NOMO-1 treated with DMSO at 0.1 percent for 48 hours (cell line): ENCODE results near the gene AKIRIN2.
"Not testable (repeated sequence)": the region's sequence is repeated elsewhere in the genome, so short reads cannot be mapped to it uniquely, and the experiment has no call there.

ENCODE experiments used
- DNase-seq: peaks from one replicate; lab custom pipeline; 2025; ENCODE audit not compliant: unreplicated experiment; lab: John Stamatoyannopoulos, UW

AKIRIN2 gene

DNA sequence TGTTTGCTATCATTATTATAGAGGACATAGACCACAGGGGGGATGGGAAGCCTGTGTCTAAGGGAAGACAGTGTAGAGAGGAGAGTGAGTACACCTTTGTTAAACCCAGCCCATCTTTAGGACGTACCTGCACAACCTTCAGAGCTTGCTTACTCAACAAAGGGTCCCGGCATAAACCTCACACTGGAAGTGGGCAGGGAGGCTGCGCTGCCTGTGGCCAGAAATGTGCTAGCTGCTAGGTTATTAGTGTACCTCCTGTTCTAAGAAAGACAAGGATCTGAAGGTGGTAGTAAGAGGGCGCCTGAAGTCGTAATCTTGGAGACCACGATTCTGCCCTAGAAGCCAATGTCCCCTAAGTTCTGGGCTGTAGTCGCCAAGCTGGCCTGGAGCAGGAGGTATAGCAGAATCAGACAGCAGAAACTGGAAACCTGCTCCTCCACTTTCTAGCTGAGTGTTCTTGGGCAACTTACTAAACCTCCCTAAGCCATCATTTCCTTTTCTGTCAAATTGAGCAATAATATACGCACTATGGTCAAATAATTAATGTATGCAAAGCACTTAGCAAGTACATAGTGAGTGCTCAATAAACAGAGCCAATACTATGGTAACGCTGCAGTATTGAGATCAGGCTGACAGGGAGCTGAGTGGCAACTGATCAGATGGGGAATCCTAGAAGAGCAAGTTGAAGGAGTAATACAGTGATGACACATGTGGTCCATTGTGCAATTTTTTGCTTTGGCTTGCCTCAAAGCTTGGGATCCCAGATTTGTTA is 16.8 kb upstream of the AKIRIN2 start:
- peak; percentile 78 for DNase-seq

DNA sequence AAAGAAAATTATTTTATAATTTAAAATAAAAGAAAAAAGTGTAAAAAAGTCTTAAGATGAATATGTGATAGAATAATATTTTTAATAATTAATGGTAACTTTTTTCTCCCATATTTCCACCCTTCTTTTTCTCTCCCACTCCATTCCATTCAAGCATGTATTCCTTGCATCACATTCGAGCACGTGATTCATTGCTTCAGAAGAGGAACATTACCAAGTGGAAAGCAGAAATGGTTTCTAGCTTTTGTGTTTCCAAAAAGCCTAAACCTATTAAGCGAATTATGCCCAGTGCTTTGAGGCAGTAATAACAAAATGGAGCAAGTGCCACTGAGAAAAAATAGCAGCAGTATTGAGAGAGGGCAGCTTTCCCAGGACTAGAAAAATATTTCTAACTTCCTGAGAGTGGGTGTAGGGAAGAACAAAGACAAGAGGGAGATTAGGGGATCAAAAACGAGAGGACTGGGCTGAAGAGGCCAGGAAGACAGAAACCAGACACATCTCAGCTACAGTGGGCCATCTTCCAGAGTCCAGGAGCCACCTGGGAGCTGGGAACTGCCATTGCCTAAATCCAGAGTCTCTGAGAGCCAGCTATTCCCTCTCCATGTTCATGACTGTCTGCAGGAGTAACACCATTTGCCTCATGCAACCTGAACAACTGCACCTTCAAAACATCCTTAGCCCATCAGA is 15.0 kb upstream of the AKIRIN2 start:
- peak; percentile 81 for DNase-seq

DNA sequence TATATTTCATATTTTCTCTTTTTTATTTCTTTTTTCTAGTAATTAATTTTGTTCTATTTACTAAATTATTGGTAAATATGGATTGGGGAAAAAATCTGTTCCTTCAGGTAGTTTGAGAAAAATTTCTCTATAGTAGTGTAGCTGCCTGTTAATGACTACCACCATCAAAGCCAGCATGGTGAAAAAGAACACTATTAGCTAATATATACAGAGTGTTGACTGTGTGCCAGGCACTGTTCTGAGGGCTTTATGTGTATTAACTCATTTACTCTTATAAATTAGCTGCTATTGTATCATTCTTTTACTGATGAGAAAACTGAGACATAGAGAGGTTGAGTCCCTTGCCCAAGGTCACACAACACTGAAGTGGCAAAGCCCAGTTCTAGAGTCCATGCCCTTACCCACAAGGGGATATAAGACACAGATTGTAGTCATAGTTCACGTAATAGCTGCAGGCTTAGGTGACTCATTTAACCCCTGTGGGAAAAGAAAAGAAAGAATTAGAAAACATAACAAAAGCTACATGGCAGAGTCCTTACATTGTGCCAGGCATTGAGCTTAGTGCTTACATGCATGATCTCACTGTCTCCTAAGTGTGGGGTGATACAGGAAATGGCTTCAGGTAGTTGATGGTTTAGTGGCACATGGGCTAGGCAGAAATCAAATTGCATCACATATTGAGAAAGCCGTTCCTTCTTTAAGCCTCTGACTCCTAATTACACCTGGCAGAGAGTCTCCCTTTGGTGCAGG is 12.2 kb upstream of the AKIRIN2 start:
- peak; percentile 50 for DNase-seq

DNA sequence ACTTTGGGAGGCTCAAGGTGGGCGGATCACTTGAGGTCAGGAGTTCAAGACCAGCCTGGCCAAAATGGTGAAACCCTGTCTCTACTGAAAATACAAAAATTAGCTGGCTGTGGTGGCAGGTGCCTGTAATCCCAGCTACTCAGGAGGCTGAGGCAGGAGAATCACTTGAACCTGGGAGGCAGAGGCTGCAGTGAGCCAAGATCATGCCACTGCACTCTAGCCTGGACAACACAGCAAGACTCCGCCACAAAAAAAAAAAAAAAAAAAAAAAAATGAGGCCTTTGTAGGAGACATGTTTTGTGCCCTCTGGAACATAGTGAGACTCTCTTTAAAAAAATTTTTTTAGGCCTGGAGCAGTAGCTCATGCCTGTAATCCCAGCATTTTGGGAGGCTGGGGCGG is 10.7 kb upstream of the AKIRIN2 start:
- DNase-seq = not testable (repeated sequence)

DNA sequence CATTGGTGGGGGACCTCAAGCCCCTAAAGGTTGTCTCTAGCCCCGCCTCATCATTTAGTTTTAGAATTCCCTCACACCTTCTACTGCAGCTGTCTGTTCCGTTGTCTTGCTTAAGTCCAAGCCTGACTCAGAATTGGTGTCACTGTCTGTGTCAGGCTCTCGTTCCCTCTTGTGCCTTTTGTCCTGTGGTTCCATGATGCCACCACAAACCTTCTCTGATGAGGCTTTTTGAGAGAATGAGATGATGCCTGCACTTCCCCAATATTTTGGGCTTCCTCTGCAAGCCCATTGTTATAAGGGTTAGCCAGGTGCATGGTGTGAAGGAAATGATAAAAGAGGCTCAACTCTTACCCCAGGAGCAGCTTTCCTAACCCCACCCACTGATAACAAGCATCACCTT is 8.1 kb upstream of the AKIRIN2 start:
- peak; percentile 25 for DNase-seq

DNA sequence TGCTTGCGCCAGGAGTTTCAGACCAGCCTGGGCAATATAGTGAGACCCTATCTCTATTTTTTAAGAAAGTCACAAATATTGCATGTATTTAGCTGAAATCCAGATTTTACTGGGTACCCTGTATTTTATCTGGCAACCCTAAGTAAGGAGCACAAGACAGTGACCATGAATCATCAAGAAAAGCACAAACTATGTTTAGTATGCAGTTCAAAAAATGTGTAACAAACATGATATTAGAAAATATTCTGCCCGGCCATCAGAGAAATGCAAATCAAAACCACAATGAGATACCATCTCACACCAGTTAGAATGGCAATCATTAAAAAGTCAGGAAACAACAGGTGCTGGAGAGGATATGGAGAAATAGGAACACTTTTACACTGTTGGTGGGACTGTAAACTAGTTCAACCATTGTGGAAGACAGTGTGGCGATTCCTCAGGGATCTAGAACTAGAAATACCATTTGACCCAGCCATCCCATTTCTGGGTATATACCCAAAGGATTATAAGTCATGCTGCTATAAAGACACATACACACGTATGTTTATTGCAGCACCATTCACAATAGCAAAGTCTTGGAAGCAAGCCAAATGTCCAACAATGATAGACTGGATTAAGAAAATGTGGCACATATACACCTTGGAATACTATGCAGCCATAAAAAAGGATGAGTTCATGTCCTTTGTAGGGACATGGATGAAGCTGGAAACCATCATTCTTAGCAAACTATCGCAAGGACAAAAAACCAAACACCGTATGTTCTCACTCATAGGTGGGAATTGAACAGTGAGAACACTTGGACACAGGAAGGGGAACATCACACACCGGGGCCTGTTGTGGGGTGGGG is 6.8 kb upstream of the AKIRIN2 start:
- DNase-seq = not testable (repeated sequence)

DNA sequence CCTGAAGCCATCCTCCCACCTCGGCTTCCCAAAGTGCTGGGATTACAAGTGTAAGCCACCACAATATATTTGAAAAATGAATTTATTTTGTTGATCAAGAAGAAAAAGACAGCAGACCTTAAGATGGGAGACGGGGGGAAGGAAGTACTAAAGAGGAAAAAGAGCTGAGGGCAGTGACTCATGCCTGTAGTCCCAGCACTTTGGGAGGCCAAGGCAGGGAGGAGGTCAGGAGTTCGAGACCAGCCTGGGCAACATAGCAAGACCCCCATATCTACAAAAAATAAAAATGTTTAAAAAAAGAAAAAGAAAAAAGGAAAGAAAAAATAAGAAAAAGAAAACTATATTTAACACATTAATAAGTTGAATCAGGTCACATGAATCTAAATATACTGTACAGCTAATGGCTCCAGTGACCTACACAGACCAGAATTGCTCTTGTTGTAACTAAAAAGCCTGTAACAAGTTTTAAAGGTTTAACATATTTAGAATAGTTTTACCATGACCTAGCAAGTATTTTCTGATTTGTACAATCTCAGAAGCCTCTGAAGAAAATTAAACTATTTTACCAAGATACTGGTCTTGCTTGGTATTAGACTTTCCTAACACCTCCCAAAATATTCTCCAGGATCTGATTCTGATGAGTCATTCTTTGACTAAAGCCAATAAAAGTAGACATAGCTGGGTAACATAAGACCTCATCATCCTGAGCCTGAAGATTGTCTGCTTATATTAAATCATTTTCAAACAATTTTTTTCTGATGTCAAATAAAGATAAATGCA is 4.3 kb upstream of the AKIRIN2 start:
- DNase-seq = no peak

DNA sequence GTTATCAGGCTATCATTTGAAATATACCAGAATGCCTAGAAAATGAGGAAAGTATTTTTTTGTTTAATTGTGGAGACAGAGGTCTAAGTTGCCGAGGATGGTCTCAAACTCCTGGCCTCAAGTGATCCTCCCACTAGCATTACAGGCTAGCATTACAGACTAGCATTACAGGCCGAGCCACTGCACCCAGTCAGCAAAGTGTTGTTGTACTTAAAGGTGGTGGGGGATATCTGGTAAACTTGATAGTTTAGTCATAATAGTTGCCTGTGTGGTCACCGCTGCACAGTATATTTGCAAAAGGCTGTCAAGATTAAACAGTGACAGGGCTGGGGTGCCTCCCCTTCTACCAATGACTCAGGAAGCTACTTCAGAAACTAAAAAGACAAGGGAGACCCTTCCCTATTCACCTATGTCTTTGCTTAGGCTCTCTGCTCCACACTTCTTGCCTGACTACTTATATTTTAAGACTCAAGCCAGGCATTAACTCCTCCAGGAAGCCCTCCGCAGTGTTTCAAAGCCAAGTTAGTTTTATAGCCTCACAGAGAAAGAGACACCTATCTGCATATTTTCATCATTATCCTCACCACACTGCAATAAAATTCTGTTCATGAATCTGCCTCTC is 3.1 kb upstream of the AKIRIN2 start:
- no peak for DNase-seq

DNA sequence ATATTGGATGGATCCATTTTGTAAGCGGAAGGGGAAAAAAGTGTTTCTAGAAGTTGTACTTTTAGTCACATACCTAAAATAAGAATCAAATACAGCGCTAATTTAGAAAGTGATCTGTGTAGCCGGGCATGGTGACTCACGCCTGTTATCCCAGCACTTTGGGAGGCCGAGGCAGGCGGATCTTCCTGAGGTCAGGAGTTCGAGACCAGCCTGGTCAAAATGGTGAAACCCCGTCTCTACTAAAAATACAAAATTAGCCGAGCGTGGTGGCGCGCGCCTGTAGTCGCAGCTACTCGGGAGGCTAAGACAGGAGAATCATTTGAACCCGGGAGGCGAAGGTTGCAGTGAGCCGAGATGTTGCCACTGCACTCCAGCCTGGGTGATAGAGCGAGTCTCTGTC is 1.0 kb upstream of the AKIRIN2 start:
- not testable (repeated sequence) for DNase-seq

DNA sequence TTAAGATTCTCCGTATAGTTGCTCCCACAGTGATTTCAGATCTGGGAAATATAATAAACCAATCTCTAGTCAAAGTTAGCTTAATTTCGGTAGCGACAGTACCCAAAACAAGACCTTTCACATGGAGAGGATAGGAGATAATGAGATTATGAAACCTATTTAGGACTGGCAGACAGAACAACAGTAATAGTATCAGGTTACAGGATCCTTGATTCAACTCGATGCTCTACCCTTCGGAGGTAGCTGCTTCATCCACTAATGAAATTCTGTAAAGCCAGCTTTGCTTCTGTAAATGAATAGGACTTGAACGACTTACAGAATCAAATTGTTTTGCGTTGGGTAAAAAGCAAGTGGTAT is 534 bp upstream of the AKIRIN2 start:
- DNase-seq = peak; percentile 83

DNA sequence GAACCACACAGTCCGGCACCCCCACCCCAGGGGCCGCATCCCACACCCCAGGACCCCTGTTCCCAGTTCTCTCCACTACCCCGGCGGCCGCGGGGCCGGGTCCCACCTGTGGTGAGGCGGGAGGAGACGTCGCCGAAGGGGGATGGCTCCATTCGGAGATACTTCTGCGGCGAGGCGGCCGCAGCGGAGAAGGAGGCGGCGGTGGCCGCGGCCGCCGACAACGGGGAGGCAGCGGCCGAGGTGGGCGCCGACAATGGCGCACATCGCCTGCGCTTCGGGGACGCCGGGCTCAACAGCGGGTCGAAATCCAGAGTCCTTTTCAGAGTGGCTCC is 723 bp downstream of the AKIRIN2 start:
- no peak for DNase-seq

DNA sequence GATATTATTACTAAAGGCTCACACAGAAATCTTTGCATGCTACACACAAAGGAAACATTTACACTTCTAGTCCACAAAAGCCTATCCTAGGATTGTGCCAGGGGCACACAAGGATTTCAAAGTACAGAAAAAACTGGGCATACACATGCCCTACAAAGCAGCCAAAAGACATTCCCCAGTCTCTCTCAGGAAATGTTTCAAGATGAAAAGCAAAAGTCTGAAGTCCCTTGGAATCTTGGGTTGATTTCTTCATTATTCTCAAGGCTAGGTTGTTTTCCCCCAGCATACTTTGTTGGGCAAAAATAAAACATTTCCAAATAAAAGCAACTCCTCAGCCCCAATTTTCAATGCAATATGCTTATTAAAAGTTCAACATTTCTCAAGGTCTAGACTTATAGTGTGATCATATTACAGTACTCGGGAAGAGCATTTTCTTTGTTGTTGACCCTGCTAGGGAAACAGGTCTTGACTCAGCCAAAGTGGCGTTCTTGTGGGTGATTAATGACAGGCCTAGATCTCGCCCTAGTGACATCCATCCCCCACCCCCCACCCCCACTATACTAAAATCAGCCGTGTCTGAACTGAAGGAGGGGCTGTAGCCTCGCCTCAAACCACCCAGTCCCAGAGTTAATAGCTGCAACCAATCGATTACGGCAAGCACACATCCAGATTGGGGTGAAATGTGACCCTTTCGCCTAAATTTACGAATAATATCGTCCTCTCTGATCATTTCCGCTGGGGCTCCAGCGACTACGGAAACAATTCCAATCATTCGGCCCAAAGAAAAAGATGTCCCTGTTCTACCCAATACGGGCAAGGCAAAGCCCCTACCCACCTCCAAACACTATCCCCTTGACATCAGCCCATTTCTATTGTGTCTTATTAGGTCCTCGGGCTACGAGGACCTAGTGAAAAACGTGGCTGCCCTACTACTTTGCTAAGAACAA is 1.4 kb downstream of the AKIRIN2 start:
- peak; percentile 66 for DNase-seq

DNA sequence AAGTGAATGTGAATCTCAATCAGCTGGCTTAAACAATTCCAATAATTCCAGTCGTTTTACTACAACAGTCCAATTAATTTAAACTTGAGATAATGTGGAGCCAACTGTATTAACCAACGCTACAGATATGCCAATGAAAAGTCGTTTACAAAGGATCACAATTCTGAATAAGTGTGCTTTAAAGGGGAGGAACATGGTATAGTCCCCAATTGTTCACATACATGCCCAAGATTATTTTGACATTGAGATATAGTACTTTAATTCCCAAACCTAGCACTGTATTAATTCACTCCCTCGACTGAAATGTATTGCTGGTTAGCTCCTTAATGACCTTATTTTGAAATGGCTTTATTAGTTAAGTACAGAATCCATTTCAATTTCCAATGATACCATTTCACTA is 2.5 kb downstream of the AKIRIN2 start:
- no peak for DNase-seq

DNA sequence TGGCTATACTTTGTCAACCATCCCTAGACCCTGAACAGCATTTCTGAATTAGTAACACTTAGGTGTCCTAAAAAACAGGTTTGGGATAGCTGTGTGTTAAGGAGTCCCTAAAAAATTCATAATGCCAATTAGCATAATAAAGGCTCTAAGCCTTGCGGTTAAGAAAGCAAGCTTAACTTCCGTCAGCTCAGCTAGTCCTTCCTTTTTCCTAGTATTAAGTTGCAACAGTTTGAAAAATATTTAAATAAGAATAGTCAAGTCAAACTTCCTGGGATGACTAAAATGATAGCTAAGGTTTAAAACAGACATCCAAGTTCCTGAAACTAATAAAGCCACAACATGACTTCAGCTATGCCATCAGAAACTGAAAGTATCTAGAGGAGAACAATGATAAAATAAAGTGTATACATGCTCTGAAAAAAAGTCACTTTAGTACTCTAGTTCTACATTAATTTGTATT is 3.5 kb downstream of the AKIRIN2 start:
- DNase-seq = peak; percentile 64

DNA sequence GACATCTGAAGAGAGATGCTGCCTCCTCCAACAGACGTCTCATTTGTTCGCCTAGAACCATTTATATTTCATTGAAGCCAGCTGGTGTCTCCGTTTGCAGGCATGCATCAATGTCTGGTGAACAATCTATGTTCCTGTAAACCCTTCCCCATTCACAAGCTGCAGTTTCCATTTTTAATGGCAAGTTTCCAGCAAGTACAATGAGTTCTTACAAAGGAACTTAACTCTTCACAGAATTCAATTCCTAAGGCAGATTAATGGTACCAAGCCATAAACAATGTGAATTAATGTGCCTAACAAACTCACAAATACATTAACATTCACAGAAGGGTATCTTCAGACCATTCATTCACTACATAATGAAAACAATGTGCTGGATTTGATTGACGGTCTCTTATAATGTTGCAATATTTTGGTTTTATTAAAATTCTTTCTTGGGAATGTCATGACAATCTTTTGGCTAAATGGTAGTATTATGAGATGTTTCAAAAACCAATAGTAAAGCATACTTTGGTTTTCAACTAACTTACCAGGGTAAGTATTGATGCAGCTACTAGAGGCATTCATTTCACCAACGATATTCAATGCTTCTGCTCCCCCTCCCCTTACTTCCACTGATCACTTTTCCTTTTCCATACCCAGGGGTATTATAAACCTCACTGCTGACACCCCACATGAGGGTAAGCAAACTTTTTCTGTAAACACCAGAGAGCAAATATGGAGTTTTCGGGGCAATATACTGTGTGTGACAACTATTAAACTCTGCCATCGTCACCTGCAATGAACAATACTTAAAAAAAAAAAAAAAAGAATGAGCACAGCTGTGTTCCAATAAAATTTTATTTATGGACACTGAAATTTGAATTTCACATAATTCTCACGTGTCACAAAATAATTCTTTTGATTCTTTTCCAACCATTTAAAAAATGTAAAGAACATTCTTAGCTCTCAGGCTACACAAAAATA is 4.2 kb downstream of the AKIRIN2 start:
- no peak for DNase-seq

DNA sequence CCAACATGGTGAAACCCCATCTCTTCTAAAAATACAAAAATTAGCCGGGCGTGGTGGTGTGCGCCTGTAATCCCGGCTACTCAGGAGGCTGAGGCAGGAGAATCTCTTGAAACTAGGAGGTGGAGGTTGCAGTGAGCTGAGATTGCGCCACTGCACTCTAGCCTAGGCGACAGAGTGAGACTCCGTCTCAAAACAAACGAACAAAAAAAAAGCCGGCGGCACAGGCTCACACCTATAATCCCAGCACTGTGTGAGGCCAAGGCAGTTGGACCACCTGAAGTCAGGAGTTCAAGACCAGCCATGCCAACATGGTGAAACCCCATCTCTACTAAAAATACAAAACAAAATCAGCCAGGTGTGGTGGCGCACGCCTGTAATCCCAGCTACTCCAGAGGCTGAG is 5.2 kb downstream of the AKIRIN2 start:
- DNase-seq = not testable (repeated sequence)

DNA sequence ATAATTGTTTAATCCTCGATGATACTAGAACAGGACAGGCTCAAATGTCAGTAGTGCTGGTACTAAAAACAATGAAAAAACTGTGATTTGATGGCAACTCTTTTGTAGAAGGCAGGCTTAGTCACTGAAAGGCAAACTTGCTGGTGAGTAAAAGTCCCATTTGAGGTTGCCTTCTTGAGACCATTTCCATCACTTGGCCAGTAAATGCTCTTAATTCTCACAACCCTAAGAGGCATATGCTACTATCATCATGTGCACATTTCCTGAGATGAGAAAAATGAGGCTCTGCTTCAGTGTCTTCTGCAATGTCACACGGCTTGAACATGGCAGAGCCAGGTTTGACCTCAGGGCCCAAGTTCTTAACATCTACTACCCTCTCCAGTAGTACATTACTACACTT is 9.9 kb downstream of the AKIRIN2 start:
- DNase-seq = no peak

DNA sequence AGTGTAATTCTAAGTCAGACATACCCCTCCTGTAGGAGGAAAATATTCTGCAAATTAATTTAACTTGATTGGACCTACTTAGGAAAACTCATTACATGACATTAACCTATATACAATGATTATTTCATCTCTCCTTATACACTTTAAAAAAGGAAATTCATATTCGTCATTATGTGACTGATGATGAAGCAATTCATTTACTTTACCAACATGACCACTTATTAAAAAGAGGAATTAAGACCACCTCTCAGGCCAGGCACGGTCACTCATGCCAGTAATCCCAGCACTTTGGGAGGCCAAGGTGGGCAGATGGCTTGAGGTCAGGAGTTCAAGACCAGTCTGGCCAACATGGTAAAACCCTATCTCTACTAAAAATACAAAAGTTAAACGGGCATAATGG is 11.6 kb downstream of the AKIRIN2 start:
- DNase-seq = no peak
